HG03159 (cell line): Measurements from ENCODE around the gene CCDC61.

Source experiments
- ATAC-seq: cut with Tn5 transposase; IDR thresholded peaks from one replicate; pipeline ENCODE4 v1.9.1; 2021; ENCODE audit warnings: mild to moderate bottlenecking, moderate library complexity; ENCODE audit not compliant: unreplicated experiment

CCDC61 gene

GRCh38 chr19:46015687-46016425 lies 20.6 kb downstream of the CCDC61 start:
- no peak for ATAC-seq

- no peak for ATAC-seq
Observed at GRCh38 chr19:46016426-46017094, 21.3 kb downstream of the CCDC61 start.

DNA sequence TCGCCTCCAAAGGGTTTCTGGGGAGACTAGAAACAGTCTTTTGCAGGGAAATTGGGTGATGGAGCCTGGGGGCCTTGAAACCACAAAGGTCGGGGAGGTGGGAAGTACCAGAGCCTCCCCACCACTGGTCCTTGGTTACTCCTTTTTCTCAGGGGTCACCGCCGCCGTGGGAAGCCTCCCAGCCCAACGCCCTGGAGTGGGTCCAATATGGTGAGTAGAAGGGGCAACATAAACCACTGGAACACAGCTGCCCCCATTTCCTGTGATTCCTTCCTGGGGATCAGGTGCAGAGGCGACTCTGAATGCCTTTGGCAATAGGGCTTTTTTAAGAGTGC lies 21.8 kb downstream of the CCDC61 start:
- ATAC-seq: no peak

- ATAC-seq: no peak
Observed at GRCh38 chr19:46017874-46018675, 22.8 kb downstream of the CCDC61 start.

DNA sequence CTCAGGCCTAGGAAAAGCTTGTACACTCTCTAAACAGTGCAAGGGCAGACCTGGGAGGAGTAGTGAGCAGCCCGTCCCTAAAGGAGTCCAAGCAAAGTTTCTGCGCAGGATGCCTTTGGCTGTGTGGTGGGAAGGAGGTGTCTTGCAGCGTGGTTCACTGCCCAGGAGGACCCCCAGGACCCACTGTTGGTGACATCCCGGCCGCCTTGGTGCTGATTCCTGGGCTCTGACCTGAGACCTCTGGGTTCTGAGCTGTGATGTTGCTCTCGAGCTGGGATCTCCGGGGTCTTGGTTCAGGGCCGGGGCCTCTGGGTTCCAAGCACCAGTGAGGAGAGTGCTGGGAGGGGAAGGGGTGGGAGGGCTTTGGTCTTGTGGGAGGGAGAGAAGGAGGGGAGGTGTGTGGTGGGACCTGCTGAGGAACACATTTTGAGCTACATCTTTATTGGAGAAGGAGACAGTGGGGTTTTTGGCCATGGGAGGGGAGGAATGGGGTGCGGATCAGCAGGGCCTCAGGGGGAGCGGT lies 23.5 kb downstream of the CCDC61 start:
- ATAC-seq: no peak

- ATAC-seq: no peak
Observed at GRCh38 chr19:46019270-46019669, 24.0 kb downstream of the CCDC61 start.

DNA sequence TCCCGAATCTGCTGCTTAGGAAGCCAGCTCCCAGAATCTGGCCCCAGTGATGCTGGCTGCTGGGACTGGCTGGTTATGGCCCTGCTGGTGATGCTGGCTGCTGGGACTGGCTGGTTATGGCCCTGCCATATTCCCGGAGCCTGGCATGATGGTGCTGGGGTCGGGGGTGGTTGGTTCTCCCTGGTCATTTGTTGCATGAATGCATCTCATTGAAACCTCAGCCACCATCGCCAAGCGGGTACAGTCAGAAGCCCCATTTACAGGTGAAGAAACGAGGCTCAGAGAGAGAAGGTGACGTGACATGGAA lies 25.5 kb downstream of the CCDC61 start:
- ATAC-seq: no peak

DNA sequence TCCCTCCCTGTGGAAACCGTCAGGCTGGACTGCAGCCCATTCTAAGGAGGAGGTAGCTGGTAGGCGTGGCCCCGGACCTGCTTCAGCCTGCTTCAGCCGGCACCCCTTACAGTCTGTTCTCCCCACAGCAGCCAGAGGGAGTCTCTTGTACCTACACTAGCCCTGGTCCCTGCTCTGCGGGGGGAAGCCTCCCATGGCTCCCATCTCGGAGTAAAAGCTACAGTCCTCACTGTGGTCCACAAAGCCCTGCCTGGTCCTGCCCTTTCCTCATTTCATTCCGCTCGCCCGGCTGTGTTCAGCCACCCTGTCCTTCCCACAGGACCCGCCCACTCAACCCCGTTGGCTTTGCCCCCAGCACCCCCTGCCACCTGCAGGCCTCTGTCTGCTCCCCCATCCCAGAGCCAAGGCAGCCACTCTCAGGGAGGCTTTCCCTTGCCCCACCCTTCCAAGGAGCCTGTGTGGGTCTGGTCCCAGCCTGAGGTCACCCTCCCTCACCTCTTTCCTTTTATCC lies 26.3 kb downstream of the CCDC61 start:
- no peak for ATAC-seq

DNA sequence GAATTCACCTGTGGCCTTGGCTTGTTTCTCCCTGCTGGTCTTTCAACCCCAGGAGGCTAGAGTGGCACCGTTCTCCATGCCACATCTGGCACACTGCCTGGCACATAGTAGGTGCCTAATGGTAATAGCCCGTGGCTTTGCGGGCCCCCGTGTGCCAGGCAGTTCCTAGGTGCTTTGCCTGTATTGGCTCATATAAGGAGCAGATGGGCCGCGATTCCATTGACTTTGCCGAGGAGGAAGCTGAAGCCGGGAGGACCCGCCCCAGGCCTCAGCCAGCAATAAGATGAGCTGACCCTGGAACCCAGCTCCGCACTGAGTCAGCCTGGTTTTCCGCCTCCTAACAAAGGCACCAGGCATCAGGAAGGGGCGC lies 26.8 kb downstream of the CCDC61 start:
- ATAC-seq: no peak

- no peak for ATAC-seq
Observed at GRCh38 chr19:46022431-46023310, 27.4 kb downstream of the CCDC61 start, which contains the start of gene PGLYRP1. Gene PGLYRP1, minus strand, starts transcription at chr19:46023053. Its CDS starts 32 bp downstream, at chr19:46023021.

DNA sequence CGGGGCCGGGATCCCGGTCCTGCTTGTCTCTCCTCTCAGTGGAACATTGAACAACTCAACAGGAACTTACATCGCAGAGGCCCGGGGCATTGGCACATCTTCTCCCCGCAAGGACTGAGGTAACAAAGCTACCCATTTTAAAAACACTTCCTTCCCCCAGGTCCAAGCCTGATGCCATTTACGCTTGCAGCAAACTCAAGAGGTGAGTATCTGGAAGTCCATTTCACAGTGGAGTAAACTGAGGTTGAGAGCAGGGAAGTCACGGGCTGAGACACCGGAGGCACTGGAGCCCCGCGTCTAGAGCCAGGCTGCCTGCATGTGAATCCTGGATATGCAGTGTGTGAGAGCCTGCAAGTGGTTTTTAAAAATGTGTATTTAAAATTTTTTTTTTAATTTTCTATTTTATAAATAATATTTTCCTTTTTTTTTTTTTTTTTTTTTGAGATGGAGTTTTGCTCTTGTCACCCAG lies 28.1 kb downstream of the CCDC61 start:
- ATAC-seq: no peak

DNA sequence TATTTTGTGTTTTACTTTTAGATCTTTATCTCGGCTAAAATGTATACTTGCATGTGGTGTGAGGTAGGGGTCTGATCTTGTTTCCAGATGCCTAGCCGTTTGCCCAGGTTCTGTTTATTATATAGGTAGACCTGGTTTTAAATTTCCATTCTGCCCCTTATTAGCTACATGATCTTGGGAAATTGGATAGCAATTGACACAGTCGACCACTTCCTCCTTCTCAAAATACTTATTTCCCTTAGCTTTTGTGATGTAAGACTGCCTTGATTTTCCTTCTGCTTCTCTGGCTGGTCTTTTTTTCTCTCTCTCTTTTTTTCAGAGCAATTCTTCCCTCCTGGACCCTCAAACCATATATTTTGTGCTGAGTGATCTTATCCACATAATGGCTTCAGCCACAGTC lies 30.6 kb downstream of the CCDC61 start:
- ATAC-seq: no peak

DNA sequence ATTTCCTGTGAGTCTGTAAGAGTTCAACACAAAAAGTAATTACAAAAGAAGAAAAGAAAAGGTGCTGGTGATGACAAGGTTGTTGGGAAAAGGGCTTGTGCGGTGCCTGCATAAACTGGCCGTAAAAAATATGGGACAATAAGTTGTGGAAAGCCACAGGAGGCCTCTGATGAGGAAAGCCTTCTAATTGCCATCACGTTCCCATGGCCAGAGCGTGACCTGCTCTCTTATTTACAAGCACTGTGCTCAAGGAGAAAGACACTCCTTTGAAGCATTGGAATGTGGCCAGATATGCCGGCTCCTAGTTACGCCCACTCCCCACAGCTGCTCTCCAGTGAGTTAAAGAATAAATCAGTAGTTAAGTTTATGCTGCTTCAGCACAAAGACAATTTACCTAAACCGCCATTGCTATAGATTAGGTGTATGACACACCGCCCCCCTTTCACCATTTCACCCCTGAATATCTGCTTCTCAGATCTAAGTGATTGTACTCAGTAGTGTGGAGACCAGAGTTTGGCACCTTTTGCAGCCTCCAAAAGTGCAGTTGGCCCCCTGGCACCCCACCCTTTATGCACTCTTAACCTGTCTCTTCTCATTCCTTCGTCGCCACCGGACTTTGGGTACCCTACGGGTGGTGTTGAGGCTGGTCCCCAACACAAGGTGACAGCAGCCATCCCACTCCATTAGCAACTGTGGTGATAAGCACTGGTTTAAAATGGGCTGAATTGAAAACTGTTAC lies 35.7 kb downstream of the CCDC61 start:
- no peak for ATAC-seq

DNA sequence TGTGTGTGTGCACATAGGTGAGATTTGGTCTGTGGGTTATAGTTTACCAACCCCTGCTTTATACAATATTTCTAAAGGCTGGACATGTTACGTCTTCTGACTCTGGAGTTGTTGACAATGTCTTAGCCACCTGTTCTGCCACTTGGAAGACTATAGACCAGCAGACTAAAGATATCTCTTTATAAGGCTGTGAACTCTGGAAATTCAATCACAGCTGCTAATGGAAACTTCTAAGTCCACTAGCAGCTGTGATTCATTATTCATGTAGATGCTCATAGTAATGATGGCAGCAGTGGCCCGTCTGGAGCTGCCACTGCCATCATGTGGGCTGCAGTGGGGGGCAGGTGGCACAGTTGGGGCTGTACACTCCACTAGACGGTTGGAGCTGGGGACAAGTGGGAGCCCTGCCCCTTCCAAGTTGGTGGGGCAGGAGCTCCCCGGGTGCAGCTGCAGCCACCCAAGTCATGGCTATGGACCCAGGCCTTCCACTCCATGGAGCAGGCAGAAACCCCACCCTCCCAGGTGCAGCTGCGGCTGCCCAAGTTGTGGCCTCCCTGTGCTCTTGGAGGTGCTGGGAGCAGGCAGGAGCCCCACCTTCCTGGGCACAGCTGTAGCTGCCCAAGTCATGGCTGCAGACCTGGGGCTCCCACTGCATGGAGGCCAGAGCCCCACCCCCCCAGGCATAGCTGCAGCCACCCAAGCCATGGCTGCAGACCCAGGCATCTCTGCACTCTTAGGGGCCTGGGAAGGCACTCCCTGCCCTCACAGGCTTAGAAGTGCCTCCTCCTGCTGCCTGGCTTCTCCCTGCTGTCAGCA lies 36.7 kb downstream of the CCDC61 start:
- no peak for ATAC-seq

DNA sequence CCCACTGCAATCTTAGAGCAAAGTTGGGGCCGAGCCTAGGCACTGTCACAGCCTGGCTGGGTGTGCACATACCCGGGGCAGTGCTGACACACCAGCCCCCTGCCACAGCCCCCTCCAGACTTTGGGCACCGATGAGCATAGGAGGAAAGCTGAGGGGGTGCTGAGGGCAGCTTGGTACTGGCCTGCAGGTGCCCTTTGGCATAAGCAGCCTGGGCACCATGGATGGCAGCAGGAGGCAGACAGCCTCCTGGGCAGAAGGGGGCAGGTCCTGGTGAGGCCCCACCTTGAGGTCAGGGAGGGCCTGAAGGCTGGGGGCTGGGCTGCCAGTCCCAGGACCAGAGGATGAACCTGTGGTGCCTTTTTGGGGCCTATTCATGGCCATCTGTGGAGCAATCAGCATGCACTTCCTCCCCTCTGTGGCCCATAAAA lies 37.3 kb downstream of the CCDC61 start:
- no peak for ATAC-seq

DNA sequence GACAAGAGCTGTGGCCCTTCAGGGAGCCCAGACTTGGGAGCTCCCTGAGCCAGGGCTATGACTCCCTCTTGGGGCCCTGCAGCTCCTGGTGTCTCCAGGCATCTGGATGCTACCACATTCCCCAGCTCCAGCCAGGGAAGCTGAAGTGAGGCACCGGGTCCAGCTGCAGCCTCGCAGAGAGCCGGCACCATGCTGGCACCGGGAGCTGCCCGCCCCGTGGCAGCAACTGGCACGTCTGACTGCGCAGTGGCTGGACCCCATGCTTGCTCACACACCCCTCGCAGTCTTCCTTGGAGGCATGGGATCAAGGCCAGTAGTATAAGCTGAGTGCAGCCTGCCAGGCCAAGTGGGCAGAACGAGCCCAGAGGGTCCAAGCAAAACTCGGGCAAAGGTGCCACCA lies 38.1 kb downstream of the CCDC61 start:
- ATAC-seq: no peak

- no peak for ATAC-seq
Observed at GRCh38 chr19:46035546-46035945, 40.3 kb downstream of the CCDC61 start.

DNA sequence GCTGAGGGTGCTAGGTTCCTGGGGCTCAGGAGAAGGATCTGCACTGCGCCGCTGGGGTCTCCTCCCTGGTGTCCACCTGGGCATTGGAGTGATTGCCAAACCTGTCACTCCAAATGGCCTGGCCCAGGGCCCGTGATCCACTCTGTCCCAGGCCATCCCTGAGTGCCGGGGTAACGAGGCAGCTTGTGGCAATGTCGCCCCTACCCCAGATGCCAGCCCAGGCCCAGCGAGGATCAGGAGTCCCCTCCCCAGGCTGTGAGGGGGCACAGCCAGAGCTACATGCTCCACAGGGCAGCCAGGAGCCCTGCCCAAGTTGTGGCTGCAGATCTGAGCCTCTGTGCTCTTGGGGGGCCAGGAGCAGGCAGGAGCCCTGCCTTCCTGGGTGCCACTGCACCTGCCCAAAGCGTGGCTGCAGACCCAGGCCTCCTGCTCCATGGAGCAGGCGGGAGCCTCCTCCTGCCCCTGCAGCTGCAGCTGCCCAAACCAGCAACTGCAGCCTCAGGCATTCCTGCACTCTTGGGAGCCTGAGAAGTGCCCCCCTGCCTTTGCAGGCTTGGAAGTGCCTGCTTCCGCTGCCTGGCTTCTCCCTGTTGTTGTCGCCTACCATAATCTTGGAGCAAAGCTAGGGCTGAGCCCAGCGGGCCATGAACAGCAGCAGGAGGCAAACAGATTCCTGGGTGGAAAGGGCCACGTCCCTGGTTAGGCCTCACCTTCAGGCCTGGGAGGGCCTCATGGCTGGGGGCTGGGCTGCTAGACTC lies 40.9 kb downstream of the CCDC61 start:
- ATAC-seq: no peak
